Thyroid gland (tissue), 4 donors: ENCODE measurements around the gene DLL1.

Experiments
- CTCF ChIP-seq, 6 experiments: fragments of 200-600 bp in 3 of 6; fragments of 450-650 bp in 3 of 6; sonication (generic) in 3 of 6; IDR thresholded peaks; one replicate each; pipeline ENCODE4 v1.5.1; 2016 to 2019; ENCODE audit warnings: antibody characterized with exemption in 6 of 6, mild to moderate bottlenecking in 2 of 6, inconsistent platforms in 1 of 6, moderate library complexity in 1 of 6
- POLR2A ChIP-seq, 2 donors: fragments of 450-650 bp; IDR thresholded peaks; one replicate each; pipeline ENCODE4 v1.6.1; 2017; ENCODE audit warnings: antibody characterized with exemption in 2 of 2, mild to moderate bottlenecking in 2 of 2, moderate library complexity in 1 of 2

- TF ChIP-seq CTCF (IDR thresholded peaks at IDR 0.05) (no peak), POLR2A (IDR thresholded peaks at IDR 0.05) (no peak)
Measured at GRCh38 chr6:170269151-170269845, 21.6 kb downstream of the DLL1 start.
